ENCODE results near the gene ALOX5AP.

- TF ChIP-seq POLR2A (IDR thresholded peaks at IDR 0.05) (no peak), CTCF (IDR thresholded peaks at IDR 0.05) (no peak)
These were observed 15.8 kb upstream of the ALOX5AP start for GRCh38 chr13:30719525-30719914.

All from right lobe of liver (tissue), 4 donors.